B cell (primary cell): ENCODE data around the gene NRN1L.

Source experiments
- EZH2 ChIP-seq: IDR thresholded peaks from 2 replicates; pipeline ENCODE4 v1.6.1; 2012; ENCODE audit warnings: borderline replicate concordance, low read depth, mild to moderate bottlenecking, moderate library complexity, low read length; ENCODE audit not compliant: insufficient read depth, poor library complexity, severe bottlenecking
- TF ChIP-seq, protein P1 (sequence below): fragments of 200-600 bp; IDR thresholded peaks from one replicate; pipeline ENCODE4 v1.8.0; 2022; ENCODE audit warnings: antibody characterized with exemption, mild to moderate bottlenecking

DNA sequence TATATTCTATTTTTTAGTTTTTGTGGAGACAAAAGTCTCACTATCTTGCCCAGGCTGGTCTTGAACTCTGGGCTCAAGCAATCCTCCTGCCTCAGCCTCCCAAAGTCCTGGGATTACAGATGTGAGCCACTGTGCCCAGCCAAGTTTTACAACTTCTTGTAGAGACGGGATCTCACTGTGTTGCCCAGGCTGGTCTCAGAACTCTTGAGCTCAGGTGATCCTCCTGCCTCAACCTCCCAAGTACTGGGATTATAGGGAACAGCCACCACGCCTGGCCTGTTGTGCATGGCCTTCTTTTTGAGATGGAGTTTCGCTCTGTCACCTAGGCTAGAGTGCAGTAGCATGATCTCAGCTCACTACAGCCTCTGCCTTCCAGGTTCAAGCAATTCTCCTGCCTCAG lies 31.0 kb upstream of the NRN1L start:
- TF ChIP-seq, protein P1, sequence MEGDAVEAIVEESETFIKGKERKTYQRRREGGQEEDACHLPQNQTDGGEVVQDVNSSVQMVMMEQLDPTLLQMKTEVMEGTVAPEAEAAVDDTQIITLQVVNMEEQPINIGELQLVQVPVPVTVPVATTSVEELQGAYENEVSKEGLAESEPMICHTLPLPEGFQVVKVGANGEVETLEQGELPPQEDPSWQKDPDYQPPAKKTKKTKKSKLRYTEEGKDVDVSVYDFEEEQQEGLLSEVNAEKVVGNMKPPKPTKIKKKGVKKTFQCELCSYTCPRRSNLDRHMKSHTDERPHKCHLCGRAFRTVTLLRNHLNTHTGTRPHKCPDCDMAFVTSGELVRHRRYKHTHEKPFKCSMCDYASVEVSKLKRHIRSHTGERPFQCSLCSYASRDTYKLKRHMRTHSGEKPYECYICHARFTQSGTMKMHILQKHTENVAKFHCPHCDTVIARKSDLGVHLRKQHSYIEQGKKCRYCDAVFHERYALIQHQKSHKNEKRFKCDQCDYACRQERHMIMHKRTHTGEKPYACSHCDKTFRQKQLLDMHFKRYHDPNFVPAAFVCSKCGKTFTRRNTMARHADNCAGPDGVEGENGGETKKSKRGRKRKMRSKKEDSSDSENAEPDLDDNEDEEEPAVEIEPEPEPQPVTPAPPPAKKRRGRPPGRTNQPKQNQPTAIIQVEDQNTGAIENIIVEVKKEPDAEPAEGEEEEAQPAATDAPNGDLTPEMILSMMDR = no peak
- no peak for TF ChIP-seq EZH2
